ENCODE data around the gene ST8SIA2. TPM values are rescaled to one million over a fixed set of nuclear protein-coding genes. Genes with fewer than 3 reads are reported as not detected.

ST8SIA2 gene
- total and polyA plus RNA-seq, 3 donors from 2014 or later = 0.12 to 0.31 (median 0.24) TPM

DNA sequence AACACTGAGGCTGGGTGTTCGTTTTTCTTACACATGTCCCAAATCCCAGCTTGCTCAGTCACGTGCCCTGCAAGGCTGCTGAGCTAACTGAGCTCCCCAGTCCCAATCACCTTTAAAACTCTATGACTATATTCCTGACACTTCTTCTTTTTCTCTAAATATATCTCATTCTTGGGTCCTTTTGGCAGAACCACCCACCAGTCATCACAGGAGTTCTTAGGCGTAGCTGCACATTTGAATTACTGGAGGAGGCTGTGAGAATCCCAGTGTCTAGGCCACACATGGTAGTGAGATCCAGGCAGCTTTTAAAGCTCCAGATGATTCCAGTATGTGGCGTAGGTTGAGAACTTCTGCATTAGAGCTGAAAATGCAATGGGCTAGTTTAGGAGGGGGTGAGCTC lies 66.3 kb downstream of the ST8SIA2 start:
- intact Hi-C loops (cut with DNase I; ENCODE audit: low total_unique reads) = no loop called here
- WGBS, 2 donors = 92 to 93% methylated on average over 4 of the region's 4 CpGs
- TF ChIP-seq, protein P1, sequence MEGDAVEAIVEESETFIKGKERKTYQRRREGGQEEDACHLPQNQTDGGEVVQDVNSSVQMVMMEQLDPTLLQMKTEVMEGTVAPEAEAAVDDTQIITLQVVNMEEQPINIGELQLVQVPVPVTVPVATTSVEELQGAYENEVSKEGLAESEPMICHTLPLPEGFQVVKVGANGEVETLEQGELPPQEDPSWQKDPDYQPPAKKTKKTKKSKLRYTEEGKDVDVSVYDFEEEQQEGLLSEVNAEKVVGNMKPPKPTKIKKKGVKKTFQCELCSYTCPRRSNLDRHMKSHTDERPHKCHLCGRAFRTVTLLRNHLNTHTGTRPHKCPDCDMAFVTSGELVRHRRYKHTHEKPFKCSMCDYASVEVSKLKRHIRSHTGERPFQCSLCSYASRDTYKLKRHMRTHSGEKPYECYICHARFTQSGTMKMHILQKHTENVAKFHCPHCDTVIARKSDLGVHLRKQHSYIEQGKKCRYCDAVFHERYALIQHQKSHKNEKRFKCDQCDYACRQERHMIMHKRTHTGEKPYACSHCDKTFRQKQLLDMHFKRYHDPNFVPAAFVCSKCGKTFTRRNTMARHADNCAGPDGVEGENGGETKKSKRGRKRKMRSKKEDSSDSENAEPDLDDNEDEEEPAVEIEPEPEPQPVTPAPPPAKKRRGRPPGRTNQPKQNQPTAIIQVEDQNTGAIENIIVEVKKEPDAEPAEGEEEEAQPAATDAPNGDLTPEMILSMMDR (IDR thresholded peaks at IDR 0.05) = no peak
- TF ChIP-seq POLR2A (IDR thresholded peaks at IDR 0.05) = no peak
- no peaks in the 10 kb centered on the region for H3K36me3 ChIP-seq (ENCODE audit: low read depth, missing control alignments)
- H3K27me3 ChIP-seq = no peaks in the 10 kb centered on the region
- H3K27ac ChIP-seq = no peak overlapping the region
- H3K4me1 ChIP-seq = no peaks in the 10 kb centered on the region
- no peak overlapping the region for H3K4me3 ChIP-seq
- no peak for DNase-seq
- no peaks in the 10 kb centered on the region for H3K9me3 ChIP-seq

DNA sequence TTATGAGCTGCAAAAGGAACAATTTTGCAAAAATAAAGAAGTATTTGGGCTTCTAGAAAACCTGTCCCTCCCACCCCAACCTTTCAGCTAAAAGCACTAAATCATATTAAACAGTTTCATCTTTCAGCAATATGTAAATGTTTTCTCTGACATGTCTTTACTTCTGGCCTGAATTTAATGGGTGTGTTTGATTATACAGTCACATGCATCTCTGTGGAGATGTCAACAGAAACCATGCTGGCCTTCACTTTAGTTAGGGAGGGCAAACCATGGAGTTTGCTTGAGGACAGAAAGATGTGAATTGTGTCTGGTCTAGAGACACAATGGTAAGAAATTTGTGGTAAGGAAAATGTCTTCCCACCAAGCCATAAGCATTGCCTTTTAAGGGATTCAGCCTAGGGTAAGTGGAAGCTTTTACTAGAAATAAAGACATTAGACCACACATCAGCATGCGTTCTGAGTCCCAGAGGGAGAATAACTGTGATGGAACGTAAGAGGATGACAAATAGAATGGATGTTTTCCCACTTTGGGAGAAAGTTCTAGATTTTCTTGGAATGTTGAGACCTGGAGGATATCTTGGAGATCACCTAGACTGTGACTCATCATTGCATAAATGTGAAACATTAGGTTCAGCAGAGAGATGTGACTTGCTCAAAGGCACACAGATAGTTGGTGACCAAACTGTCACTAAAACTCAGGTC lies 68.9 kb downstream of the ST8SIA2 start:
- Histone ChIP-seq H3K27ac (no peak overlapping the region), H3K4me3 (no peak overlapping the region), H3K36me3 (ENCODE audit: low read depth, missing control alignments) (no peaks in the 10 kb centered on the region), H3K27me3 (no peaks in the 10 kb centered on the region), H3K9me3 (no peaks in the 10 kb centered on the region), H3K4me1 (no peaks in the 10 kb centered on the region)
- WGBS, 2 donors = 81 to 85% methylated on average over 2 of the region's 2 CpGs
- intact Hi-C loops (cut with DNase I; ENCODE audit: low total_unique reads) = no loop called here
- DNase-seq = no peak
- TF ChIP-seq, protein P1 (IDR thresholded peaks at IDR 0.05) = no peak
- no peak for TF ChIP-seq POLR2A (IDR thresholded peaks at IDR 0.05)

DNA sequence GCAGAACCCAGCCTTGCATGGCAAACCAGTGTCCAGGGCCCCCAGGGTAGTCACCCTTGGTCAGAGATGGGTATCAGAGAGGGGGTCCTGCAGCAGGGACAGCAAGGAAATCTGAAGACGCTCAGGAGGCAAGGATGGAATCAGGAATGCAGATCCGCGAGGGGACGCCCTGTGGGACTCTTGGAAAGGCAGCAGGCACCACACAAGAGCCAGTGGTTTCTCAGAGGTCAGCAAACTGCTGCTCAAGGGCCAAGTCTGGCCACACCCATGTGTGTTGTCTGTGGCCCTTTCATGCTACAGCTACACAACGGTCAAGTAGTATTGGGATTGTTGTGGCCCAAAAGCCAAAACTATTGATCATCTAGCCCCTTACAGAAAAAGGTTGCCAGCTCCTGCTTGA lies 69.7 kb downstream of the ST8SIA2 start:
- 80 to 88% methylated on average over 5 of the region's 5 CpGs for WGBS, 2 donors
- Histone ChIP-seq H3K9me3 (no peaks in the 10 kb centered on the region), H3K36me3 (ENCODE audit: low read depth, missing control alignments) (no peaks in the 10 kb centered on the region), H3K4me1 (no peaks in the 10 kb centered on the region), H3K27me3 (no peaks in the 10 kb centered on the region), H3K27ac (no peak overlapping the region), H3K4me3 (no peak overlapping the region)
- TF ChIP-seq, protein P1 (IDR thresholded peaks at IDR 0.05) = no peak
- TF ChIP-seq POLR2A (IDR thresholded peaks at IDR 0.05) = no peak
- intact Hi-C loops (cut with DNase I; ENCODE audit: low total_unique reads) = no loop called here
- DNase-seq = no peak

DNA sequence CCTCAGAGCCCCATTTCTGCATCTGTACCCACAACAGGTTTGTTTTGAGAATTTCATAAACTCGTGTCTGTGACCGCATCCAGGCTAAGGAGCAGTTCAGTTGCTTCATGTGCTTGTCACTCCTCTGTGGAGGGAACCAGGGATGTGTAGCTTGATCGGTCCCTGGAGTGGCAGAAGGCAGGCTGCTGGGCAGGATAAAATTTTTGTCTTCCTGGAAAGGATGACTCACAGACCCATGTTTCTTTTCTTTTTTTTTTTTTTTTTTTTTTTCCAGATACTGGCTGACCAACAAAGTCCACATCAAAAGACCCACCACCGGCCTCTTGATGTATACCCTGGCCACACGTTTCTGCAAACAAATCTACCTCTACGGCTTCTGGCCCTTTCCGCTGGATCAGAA lies 70.1 kb downstream of the ST8SIA2 start:
- Histone ChIP-seq H3K36me3 (ENCODE audit: low read depth, missing control alignments) (no peaks in the 10 kb centered on the region), H3K27ac (no peak overlapping the region), H3K27me3 (no peaks in the 10 kb centered on the region), H3K4me1 (no peaks in the 10 kb centered on the region), H3K9me3 (no peaks in the 10 kb centered on the region), H3K4me3 (no peak overlapping the region)
- TF ChIP-seq, protein P1 (IDR thresholded peaks at IDR 0.05) = no peak
- intact Hi-C loops (cut with DNase I; ENCODE audit: low total_unique reads) = no loop called here
- no peak for DNase-seq
- WGBS, 2 donors = 93% methylated on average over 7 of the region's 7 CpGs

DNA sequence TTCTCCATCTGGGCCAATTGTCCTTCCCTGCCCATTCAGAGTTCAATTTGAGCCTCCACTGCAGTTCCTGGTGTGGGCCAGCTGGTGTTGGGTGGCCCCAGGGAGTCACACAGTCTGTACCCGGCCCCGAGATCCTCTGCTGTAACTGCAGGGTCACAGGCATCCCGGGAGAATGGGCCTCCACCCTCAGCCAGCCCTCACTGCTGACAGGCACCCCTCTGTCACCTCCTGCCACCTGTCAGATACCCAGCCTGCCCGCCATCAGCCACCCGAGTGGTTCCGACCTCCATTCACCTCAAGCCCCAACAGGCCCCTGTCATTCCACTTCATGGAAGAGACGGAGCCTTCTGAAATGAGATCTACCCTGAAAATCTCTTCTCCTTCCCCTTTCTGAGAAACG lies 73.2 kb downstream of the ST8SIA2 start:
- no peak overlapping the region for H3K4me3 ChIP-seq
- no peaks in the 10 kb centered on the region for H3K9me3 ChIP-seq
- H3K4me1 ChIP-seq = no peaks in the 10 kb centered on the region
- intact Hi-C loops (cut with DNase I; ENCODE audit: low total_unique reads) = no loop called here
- no peaks in the 10 kb centered on the region for H3K36me3 ChIP-seq (ENCODE audit: low read depth, missing control alignments)
- WGBS, 2 donors = 89 to 96% methylated on average over 7 to 8 of the region's 8 CpGs
- no peak overlapping the region for H3K27ac ChIP-seq
- TF ChIP-seq POLR2A (IDR thresholded peaks at IDR 0.05) = no peak
- TF ChIP-seq, protein P1 (IDR thresholded peaks at IDR 0.05) = no peak
- DNase-seq = no peak
- no peaks in the 10 kb centered on the region for H3K27me3 ChIP-seq
